Erythroblast (primary cell): Measurements from ENCODE around the gene CTNNBIP1.

Experiments used
- GATA1 ChIP-seq: IDR thresholded peaks from 2 replicates; pipeline ENCODE4 v1.6.1; 2011; ENCODE audit warnings: low read depth, mild to moderate bottlenecking, control low read depth, low read length, moderate library complexity
- POLR2A ChIP-seq: IDR thresholded peaks from 2 replicates; pipeline ENCODE4 v1.6.1; 2011; ENCODE audit warnings: mild to moderate bottlenecking, low read length

DNA sequence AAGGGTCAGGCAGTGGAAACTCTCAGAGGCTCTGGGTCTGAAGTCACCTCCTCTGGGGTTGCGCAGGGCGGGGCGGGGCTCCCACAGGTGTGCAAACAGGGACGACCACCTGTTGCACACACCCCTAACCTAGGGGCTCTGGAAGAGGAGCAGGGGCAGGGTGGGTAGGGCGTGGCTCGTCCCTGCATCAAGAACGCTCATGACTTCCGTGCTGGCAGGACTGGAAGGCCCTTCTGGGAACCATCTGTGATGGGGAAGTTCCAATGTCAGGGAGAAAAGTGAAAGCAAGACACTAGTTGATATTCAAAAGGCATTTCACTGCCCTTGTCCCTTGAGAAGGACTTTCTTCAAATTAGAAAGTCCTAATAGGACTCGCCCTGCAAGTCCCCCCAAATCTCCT is 64.2 kb downstream of the CTNNBIP1 start:
- TF ChIP-seq POLR2A = no peak
- TF ChIP-seq GATA1 = no peak
